ENCODE measurements around the gene RABEP1.

The RABEP1 gene

DNA sequence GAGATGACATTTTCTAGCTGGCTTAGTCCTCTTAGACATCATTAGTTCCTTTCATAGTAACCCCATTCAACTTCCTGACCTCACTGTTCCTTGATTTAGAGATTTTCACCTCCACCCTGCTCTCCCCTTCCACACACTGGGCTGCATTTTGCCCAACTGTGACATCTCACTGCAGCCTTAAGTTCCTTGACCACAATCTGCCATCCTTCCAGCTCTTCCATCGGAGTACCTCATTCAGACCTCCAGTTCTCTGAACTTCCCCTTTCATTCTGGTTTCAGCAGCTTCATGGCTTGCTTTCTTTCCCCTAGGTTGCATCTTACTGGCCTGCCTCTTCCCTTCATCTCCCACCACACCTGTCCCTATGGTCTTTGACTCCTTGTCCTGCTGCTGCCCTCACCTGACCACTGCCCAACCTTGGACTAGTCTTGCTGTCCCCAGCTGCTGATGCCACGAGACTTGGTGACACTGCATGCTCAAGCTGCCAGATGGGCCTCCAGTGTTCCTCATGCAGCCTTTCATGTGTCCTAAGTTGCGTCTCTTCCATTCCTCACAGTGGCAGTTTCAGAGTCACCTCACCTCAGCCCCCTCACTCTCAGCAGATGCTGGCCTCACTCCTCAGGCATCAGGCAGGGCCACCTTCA lies 96.6 kb downstream of the RABEP1 start:
- no peak overlapping the region for H3K4me3 Mint-ChIP-seq
- H3K36me3 Mint-ChIP-seq (ENCODE audit: low read depth): peaks cover 75% of the 10 kb centered on the region
- peaks cover 4% of the 10 kb centered on the region for H3K4me1 Mint-ChIP-seq
- H3K27ac Mint-ChIP-seq: no peak overlapping the region
- TF ChIP-seq, protein P1, sequence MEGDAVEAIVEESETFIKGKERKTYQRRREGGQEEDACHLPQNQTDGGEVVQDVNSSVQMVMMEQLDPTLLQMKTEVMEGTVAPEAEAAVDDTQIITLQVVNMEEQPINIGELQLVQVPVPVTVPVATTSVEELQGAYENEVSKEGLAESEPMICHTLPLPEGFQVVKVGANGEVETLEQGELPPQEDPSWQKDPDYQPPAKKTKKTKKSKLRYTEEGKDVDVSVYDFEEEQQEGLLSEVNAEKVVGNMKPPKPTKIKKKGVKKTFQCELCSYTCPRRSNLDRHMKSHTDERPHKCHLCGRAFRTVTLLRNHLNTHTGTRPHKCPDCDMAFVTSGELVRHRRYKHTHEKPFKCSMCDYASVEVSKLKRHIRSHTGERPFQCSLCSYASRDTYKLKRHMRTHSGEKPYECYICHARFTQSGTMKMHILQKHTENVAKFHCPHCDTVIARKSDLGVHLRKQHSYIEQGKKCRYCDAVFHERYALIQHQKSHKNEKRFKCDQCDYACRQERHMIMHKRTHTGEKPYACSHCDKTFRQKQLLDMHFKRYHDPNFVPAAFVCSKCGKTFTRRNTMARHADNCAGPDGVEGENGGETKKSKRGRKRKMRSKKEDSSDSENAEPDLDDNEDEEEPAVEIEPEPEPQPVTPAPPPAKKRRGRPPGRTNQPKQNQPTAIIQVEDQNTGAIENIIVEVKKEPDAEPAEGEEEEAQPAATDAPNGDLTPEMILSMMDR (IDR thresholded peaks at IDR 0.05; ENCODE audit: unreplicated experiment in 3 of 3): no peak
- H3K27me3 Mint-ChIP-seq (ENCODE audit: low read depth): no peaks in the 10 kb centered on the region
- no peaks in the 10 kb centered on the region for H3K9me3 Mint-ChIP-seq

DNA sequence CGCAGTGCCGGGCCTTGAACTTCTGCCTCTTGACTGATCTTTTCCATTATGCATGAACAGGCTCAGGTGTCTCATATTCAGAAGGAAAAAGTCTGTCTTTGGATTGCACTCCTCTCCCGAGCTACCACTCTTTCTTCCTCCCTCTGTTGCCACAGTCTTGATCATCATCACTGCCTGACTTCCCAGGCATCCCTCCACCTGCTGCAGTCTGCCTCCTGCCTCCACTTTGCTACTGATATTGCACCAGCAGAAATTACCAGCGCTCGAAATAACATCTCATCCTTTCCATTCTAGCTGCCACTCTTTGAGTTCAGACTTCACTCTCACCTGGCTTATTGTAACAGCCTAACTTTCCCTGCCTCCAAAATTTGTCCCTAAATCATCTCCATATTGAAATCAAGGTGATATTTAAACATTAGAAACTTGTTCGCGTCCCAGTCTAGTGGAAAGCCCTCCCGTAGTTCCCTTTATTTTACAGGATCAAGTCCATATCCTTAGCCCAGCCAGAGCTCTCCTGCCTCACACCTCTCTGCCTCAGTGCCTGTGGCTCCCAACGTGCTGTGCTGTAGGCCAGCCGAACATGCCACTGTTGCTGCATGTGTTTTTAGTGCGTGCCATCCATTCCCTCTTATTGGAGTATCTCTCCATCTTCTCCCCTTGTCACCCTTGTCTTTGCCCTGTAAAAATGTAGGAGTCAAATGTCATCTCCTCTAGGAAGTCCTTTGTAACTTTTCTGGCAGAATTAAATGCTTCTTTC lies 97.4 kb downstream of the RABEP1 start:
- Mint-ChIP-seq H3K4me1 (peaks cover 4% of the 10 kb centered on the region), H3K27ac (no peak overlapping the region), H3K4me3 (no peak overlapping the region), H3K27me3 (ENCODE audit: low read depth) (no peaks in the 10 kb centered on the region), H3K36me3 (ENCODE audit: low read depth) (peaks cover 77% of the 10 kb centered on the region), H3K9me3 (no peaks in the 10 kb centered on the region)
- TF ChIP-seq, protein P1 (IDR thresholded peaks at IDR 0.05; ENCODE audit: unreplicated experiment in 3 of 3): no peak

DNA sequence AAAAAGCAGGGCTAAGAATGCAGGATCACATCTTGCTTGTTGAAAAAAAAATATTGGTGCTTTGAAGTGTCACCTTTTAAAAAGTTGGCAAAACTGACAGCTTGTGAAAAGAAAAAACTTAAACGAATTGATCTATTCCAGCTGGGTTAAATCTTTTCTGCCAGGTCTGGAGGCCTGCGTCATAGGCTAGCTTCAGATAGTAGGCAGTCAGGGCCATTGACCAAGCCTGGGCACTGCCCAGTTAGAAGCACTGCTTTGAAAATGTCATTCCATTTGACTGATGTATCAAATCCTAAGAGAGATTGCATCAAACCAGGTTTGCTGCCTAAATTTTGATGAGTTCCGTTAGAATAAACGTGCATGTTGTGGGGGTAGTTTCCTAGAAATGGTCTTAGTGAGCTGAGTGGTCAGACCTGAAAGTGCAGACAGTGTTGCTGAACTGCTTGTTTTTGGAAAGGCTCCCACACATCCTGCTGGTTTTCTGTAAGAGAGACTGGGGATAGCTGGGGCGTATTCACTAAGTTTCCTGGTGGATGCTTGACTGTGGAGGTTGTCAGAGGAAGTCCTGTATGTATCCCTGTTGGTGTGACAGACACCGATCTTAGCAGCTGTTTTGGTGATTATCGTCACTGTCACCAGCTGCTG lies 98.5 kb downstream of the RABEP1 start:
- Mint-ChIP-seq H3K27me3 (ENCODE audit: low read depth) (no peaks in the 10 kb centered on the region), H3K27ac (peak overlapping the region in 1 of 3 experiments; percentile 32), H3K4me3 (no peak overlapping the region), H3K4me1 (peaks cover 4% of the 10 kb centered on the region), H3K9me3 (no peaks in the 10 kb centered on the region), H3K36me3 (ENCODE audit: low read depth) (peaks cover 81% of the 10 kb centered on the region)
- TF ChIP-seq, protein P1 (IDR thresholded peaks at IDR 0.05; ENCODE audit: unreplicated experiment in 3 of 3): no peak

DNA sequence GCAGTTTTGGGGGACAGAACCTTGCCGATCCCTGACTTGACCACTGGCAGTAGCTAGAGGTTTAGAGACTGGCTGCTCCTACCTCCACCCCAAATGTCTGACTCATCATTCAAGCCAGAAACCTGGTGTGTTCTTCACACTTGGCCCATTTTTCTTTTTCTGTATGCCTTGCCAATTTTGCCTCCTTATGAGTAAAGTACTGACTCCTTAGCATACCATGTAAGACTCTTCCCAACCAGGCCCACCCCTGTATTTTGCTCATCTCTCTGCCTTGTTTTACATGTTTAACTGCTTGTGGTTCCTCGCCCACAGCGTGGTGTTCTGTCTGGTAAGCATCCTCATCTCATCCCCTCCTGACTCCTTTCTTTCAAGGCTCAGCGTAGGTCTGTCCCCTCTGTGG lies 99.5 kb downstream of the RABEP1 start:
- H3K36me3 Mint-ChIP-seq (ENCODE audit: low read depth): peaks cover 79% of the 10 kb centered on the region
- no peaks in the 10 kb centered on the region for H3K27me3 Mint-ChIP-seq (ENCODE audit: low read depth)
- no peak overlapping the region for H3K27ac Mint-ChIP-seq

DNA sequence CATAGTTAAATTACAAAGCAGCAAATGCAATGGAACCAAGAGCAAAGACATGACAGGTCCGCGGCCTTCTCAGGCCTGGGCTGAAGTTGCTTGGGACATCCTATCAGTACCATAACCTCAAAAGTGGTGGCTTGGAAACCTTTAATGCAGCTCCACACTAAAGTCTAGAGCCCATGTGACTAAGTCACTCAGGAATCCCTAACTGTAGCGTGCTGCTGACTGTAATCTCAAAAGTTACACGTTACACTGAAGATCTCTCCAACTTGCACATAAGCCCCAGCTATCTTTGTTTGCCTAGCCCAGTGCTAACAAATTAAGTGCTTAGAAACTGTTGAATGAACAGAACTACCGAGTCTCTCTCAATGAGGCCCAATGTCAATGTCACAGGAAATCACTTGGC lies 109.6 kb downstream of the RABEP1 start:
- no peaks in the 10 kb centered on the region for H3K27me3 Mint-ChIP-seq (ENCODE audit: low read depth)
- H3K4me1 Mint-ChIP-seq: no peaks in the 10 kb centered on the region
- H3K9me3 Mint-ChIP-seq: no peaks in the 10 kb centered on the region
- H3K36me3 Mint-ChIP-seq (ENCODE audit: low read depth): peaks cover 65% of the 10 kb centered on the region
- TF ChIP-seq, protein P1 (IDR thresholded peaks at IDR 0.05; ENCODE audit: unreplicated experiment in 3 of 3): no peak
- H3K4me3 Mint-ChIP-seq: no peak overlapping the region
- no peak overlapping the region for H3K27ac Mint-ChIP-seq

More for the DNA sequence above, 99.5 kb downstream of the RABEP1 start:
- Mint-ChIP-seq H3K4me3 (no peak overlapping the region), H3K4me1 (peaks cover 4% of the 10 kb centered on the region), H3K9me3 (no peaks in the 10 kb centered on the region)
- TF ChIP-seq, protein P1 (IDR thresholded peaks at IDR 0.05; ENCODE audit: unreplicated experiment in 3 of 3): no peak
